GM12875 (cell line): Measurements from ENCODE around the gene NAA16.
A peak's percentile ranks its signal among the peaks of the same experiment; 100 is the strongest.

ENCODE experiments used
- H3K4me3 ChIP-seq: one replicate; pipeline ENCODE4 v1.5.1; 2011; ENCODE audit warnings: low read depth, low read length, control low read depth
- TF ChIP-seq, protein P1 (sequence below): IDR thresholded peaks from 2 replicates; pipeline ENCODE4 v1.5.1; 2011; ENCODE audit warnings: low read depth, mild to moderate bottlenecking, control low read depth, inconsistent platforms, low read length, moderate library complexity, borderline replicate concordance; ENCODE audit not compliant: insufficient read depth

NAA16 gene

GRCh38 chr13:41310963-41311405, at the start of gene NAA16:
NAA16 (plus strand) TSS chr13:41311267; CDS start chr13:41311529, 262 bp downstream.
- peak within 1 kb of the TSS; percentile 94 for H3K4me3 ChIP-seq
- TF ChIP-seq, protein P1, sequence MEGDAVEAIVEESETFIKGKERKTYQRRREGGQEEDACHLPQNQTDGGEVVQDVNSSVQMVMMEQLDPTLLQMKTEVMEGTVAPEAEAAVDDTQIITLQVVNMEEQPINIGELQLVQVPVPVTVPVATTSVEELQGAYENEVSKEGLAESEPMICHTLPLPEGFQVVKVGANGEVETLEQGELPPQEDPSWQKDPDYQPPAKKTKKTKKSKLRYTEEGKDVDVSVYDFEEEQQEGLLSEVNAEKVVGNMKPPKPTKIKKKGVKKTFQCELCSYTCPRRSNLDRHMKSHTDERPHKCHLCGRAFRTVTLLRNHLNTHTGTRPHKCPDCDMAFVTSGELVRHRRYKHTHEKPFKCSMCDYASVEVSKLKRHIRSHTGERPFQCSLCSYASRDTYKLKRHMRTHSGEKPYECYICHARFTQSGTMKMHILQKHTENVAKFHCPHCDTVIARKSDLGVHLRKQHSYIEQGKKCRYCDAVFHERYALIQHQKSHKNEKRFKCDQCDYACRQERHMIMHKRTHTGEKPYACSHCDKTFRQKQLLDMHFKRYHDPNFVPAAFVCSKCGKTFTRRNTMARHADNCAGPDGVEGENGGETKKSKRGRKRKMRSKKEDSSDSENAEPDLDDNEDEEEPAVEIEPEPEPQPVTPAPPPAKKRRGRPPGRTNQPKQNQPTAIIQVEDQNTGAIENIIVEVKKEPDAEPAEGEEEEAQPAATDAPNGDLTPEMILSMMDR: no peak

DNA sequence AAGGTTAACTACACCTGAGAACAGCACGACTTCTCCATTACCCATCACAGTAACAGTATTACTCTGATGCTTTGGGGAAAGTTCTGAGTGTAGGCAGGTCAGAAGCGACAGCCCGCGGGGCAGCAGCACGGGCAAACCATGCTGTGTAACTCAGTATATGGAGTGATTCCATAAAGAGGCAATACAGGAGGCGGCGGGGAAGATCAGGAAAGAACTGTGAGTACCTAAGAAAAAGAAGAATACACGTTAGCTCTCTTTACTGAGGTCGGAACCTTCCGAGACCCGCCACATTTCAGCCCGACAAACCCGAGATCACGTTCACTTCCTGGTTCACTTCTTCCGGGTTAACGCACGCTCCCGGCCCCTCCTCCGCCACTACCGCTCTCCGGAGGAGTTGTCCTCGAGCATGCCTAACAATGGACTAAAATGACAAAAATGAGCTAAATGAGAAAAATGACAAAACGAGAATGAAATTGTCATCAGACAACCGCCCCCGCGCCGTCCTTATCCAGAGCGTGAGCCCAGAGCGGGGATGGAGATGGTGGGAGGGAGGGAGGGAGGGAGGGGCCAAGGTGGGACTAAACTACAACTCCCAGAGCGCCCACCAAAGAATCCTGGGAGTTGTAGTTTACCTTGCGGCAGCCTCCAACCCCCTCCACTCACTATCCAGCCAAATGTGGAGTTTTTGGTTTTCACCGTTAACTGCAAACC, 47.7 kb upstream of the NAA16 start, which contains the start of gene MTRF1:
TSS of gene MTRF1 (minus strand) at position 316 of the 711 bp plus-strand sequence. CDS start 2,669 bp downstream, outside the sequence.
- H3K4me3 ChIP-seq: peak within 1 kb of the TSS; percentile 66
- TF ChIP-seq, protein P1: no peak

DNA sequence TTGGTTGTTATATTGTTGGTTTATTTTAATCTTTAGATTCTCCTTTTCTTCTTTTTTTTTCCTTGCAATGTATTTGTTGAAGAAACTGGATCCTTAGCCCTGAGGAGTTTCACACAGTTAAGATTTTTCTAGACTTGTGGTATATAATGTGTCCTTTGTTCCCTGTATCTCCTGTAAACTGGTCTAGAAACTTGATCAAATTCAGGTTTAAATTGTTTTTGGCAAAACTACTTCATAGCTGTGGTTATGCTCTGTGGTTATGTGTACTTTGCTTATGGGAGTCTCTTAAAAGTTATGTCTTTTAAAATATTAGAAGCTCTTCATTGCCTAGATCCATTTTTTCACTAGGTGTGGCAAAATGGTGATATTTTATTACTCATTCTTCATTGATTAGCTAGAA, 44.0 kb upstream of the NAA16 start:
- TF ChIP-seq, protein P1: no peak
- H3K4me3 ChIP-seq: no peak overlapping the region

DNA sequence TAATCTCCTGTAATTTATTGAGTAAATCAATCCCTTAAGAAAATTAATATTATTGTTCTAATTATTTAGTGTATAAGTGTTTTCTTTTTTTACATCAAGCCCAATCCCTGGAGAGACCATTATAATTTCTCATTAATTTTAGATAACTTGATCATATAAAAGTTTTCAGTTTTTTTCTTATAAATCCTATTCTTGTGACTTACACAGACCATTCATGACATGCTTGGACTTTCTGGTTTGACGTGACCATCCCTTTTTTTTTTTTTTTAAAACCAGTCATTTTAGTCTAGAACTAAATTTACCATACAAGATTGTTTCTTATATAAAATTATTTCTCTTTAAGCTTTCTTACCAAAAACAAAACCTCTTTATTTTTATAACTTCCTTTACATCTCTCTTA, 42.3 kb upstream of the NAA16 start:
- TF ChIP-seq, protein P1: no peak
- H3K4me3 ChIP-seq: no peak overlapping the region

- H3K4me3 ChIP-seq: no peak overlapping the region
- TF ChIP-seq, protein P1: no peak
These were observed 39.4 kb upstream of the NAA16 start for GRCh38 chr13:41271456-41272285.

DNA sequence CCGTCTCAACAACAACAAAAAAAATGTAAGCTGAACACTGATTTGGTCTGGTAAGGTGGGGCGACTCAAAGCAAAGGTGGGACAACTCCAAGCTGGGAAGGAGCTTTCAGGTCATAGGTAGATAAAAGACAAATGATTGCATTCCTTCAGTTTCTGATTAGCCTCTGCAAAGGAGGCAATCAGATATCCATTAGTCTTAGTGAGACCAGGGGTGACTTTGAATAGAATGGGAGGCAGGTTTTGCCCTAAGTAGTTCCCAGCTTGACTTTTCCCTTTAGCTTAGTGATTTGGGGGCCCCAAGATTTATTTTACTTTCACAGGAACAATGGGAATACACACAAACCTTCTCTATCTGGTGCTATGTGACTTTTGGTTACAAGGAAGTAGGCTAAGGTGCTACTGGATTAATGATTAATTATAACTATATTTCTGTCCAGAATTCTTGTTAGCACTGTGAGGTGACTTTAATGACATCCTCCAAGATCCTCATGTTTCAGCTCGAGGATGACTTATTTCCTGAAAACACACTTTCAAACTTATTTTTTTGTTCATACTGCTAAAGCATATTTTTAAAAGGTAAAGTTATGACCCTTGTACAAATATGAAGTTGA, 37.1 kb upstream of the NAA16 start:
- no peak overlapping the region for H3K4me3 ChIP-seq

More for the DNA sequence above, 37.1 kb upstream of the NAA16 start:
- TF ChIP-seq, protein P1: no peak
